K562 (cell line): ENCODE measurements around the gene TM4SF18. TPM values are rescaled to one million over a fixed set of nuclear protein-coding genes. Genes with fewer than 3 reads are reported as not detected.

Source experiments
- ATAC-seq: fragments of 200-7000 bp; cut with Tn5 transposase; 3 replicates; pipeline ENCODE4 v1.9.1; 2020; ENCODE audit warnings: moderate library complexity
- BruUV-seq: library from RNA; stranded (reverse); fragments of 400-500 nt; replicated peaks from 2 replicates; lab custom pipeline; 2021; lab: Mats Ljungman, UMichigan
- CTCF ChIA-PET: fragments of 300-600 bp; formaldehyde crosslinking; extraction: SDS; loops from one replicate; lab custom pipeline; 2021; ENCODE audit warnings: low intra/inter-chr PET ratio; lab: Yijun Ruan, JAX
- POLR2A ChIA-PET: fragments of 300-600, 350-650 bp; sonication (Branson Sonifier 250); formaldehyde crosslinking; extraction: SDS; loops from one replicate; lab custom pipeline; 2021; ENCODE audit warnings: antibody characterized with exemption, inconsistent platforms; lab: Yijun Ruan, JAX
- DNase-seq, 4 experiments: peaks; one replicate each; pipeline versions ENCODE4 v3.0.0 to v3.0.0-alpha.2; 2011 to 2018; ENCODE audit warnings: low spot score in 3 of 4, mixed read lengths in 3 of 4; ENCODE audit errors: extremely low read depth in 1 of 4
- FAIRE-seq: peaks from 2 replicates; lab custom pipeline; 2011; peaks lifted over from hg19 to GRCh38; lab: Jason Lieb, UNC
- H2AFZ ChIP-seq: 2 replicates; pipeline ENCODE4 v1.6.0; 2011; ENCODE audit warnings: low read depth, low read length, control low read depth, inconsistent platforms
- H3K27ac ChIP-seq: fragments of 200-600 bp; 3 replicates; pipeline ENCODE4 v1.8.0; 2011; ENCODE audit warnings: low read depth, mild to moderate bottlenecking, control low read depth, inconsistent platforms, low read length, moderate library complexity, mixed read lengths; ENCODE audit errors: extremely low read depth
- H3K27me3 ChIP-seq, 2 experiments: fragments of 300-600 bp in 1 of 2; 2 replicates in 1 of 2; 3 replicates in 1 of 2; pipeline versions ENCODE4 v1.6.0 to v1.8.0; 2011; ENCODE audit warnings: inconsistent platforms in 2 of 2, low read length in 2 of 2, mild to moderate bottlenecking in 1 of 2, mixed read lengths in 1 of 2, moderate library complexity in 1 of 2; ENCODE audit not compliant: control insufficient read depth in 2 of 2, insufficient read depth in 2 of 2
- H3K36me3 ChIP-seq: fragments of 300-600 bp; 3 replicates; pipeline ENCODE4 v1.8.0; 2011; ENCODE audit warnings: mild to moderate bottlenecking, low read length, inconsistent platforms; ENCODE audit not compliant: control insufficient read depth, insufficient read depth
- H3K4me1 ChIP-seq, 2 experiments: fragments of 200-600 bp in 1 of 2; replicated peaks in 1 of 2; 2 replicates in 1 of 2; 3 replicates in 1 of 2; pipeline versions ENCODE4 v1.5.1 to v1.8.0; 2011; ENCODE audit warnings: inconsistent platforms in 2 of 2, low read length in 2 of 2, mild to moderate bottlenecking in 1 of 2, mixed read lengths in 1 of 2, moderate library complexity in 1 of 2; ENCODE audit not compliant: control insufficient read depth in 2 of 2, insufficient read depth in 2 of 2
- H3K4me2 ChIP-seq: 2 replicates; pipeline ENCODE4 v1.6.1; 2011; ENCODE audit warnings: low read length, control low read depth, inconsistent platforms, mixed read lengths; ENCODE audit not compliant: insufficient read depth
- H3K4me3 ChIP-seq: fragments of 200-600 bp; sonication (generic), shearing (Covaris generic); 2 replicates; pipeline ENCODE4 v1.5.1; 2016; ENCODE audit warnings: control low read depth, inconsistent platforms
- H3K79me2 ChIP-seq: fragments of 200-600 bp; 3 replicates; pipeline ENCODE4 v1.8.0; 2011; ENCODE audit warnings: low read length, inconsistent platforms; ENCODE audit not compliant: control insufficient read depth, insufficient read depth
- H3K9ac ChIP-seq, 2 experiments: 2 replicates each; pipeline versions ENCODE4 v1.6.0 to v1.6.1; 2011; ENCODE audit warnings: low read depth in 2 of 2, low read length in 2 of 2, control low read depth in 1 of 2, inconsistent platforms in 1 of 2, mild to moderate bottlenecking in 1 of 2, mixed read lengths in 1 of 2; ENCODE audit not compliant: insufficient read depth in 1 of 2
- H3K9me1 ChIP-seq: one replicate; pipeline ENCODE4 v1.6.0; 2011; ENCODE audit warnings: inconsistent platforms, mild to moderate bottlenecking, low read length, moderate library complexity; ENCODE audit not compliant: control insufficient read depth, insufficient read depth
- H3K9me3 ChIP-seq: replicated peaks from 2 replicates; pipeline ENCODE4 v1.5.1; 2011; ENCODE audit warnings: low read depth, low read length, inconsistent platforms; ENCODE audit not compliant: control insufficient read depth, insufficient read depth
- H4K20me1 ChIP-seq: replicated peaks from 2 replicates; pipeline ENCODE4 v1.6.1; 2011; ENCODE audit warnings: low read length, inconsistent platforms, mixed read lengths; ENCODE audit not compliant: control insufficient read depth, insufficient read depth
- ARHGAP35 ChIP-seq: fragments of 450-650 bp; IDR thresholded peaks from 2 replicates; pipeline ENCODE4 v1.6.1; 2018; ENCODE audit not compliant: partially characterized antibody
- CBX3 ChIP-seq, 2 experiments: IDR thresholded peaks; 1 replicate in 1 of 2; 2 replicates in 1 of 2; pipeline ENCODE4 v1.6.1; 2012; ENCODE audit warnings: inconsistent platforms in 2 of 2, low read length in 2 of 2, borderline replicate concordance in 1 of 2, control low read depth in 1 of 2
- ESRRA ChIP-seq: fragments of 450-650 bp; IDR thresholded peaks from 2 replicates; pipeline ENCODE4 v1.6.1; 2014; ENCODE audit warnings: low read depth, mild to moderate bottlenecking, moderate library complexity, borderline replicate concordance
- KLF1 ChIP-seq: fragments of 450-650 bp; IDR thresholded peaks from 2 replicates; pipeline ENCODE4 v1.6.1; 2016; ENCODE audit warnings: missing genetic modification characterization, missing compliant biosample characterization
- PHF21A ChIP-seq: fragments of 450-650 bp; IDR thresholded peaks from 2 replicates; pipeline ENCODE4 v1.6.1; 2017; ENCODE audit warnings: low read depth, borderline replicate concordance
- SRSF1 ChIP-seq: fragments of 200-400 bp; formaldehyde crosslinking; IDR thresholded peaks from 2 replicates; pipeline ENCODE4 v1.6.1; 2017; ENCODE audit warnings: mild to moderate bottlenecking, low read depth, low read length, moderate library complexity
- TEAD4 ChIP-seq, 2 experiments: sonication (generic) in 1 of 2; formaldehyde crosslinking in 1 of 2; IDR thresholded peaks; 2 replicates each; pipeline versions ENCODE4 v1.6.1 to v1.8.0; 2012 to 2022; ENCODE audit warnings: borderline replicate concordance in 1 of 2, inconsistent platforms in 1 of 2, low read length in 1 of 2, mild to moderate bottlenecking in 1 of 2, missing genetic modification reagents in 1 of 2
- ZNF175 ChIP-seq: fragments of 200-800 bp; sonication (Bioruptor generic); IDR thresholded peaks from 2 replicates; pipeline ENCODE4 v1.6.1; 2016; ENCODE audit warnings: low read depth, mild to moderate bottlenecking, missing genetic modification characterization, missing compliant biosample characterization
- ZNF274 ChIP-seq: IDR thresholded peaks from 2 replicates; pipeline ENCODE4 v1.6.1; 2011; ENCODE audit warnings: low read depth, mild to moderate bottlenecking, low read length, moderate library complexity, borderline replicate concordance
- ZNF316 ChIP-seq: fragments of 450-650 bp; IDR thresholded peaks from 2 replicates; pipeline ENCODE4 v1.6.1; 2016
- ZNF780A ChIP-seq: fragments of 250-450 bp; sonication (Bioruptor Pico); IDR thresholded peaks from 2 replicates; pipeline ENCODE4 v1.5.0; 2021; ENCODE audit warnings: mild to moderate bottlenecking
- WGBS: fragments of 100-300 bp; shearing (Covaris generic); methylation state at CpG from one replicate; pipeline ENCODE4 v1.1.6; 2016; ENCODE audit warnings: low coverage, mixed read lengths; ENCODE audit not compliant: insufficient coverage; ENCODE audit errors: missing lambda C conversion rate; 5-methylcytosine and 5-hydroxymethylcytosine counted together
- in situ Hi-C: fragments of 300-500 bp; cut with MboI; formaldehyde crosslinking; loops from 4 replicates; pipeline ENCODE4 v1.15.0; 2018; ENCODE audit warnings: inconsistent platforms, mixed read lengths
- intact Hi-C: fragments of 100-400 bp; cut with micrococcal nuclease; formaldehyde crosslinking; loops from 2 replicates; pipeline ENCODE4 v1.14.2; 2022
- polyA plus RNA-seq, 8 experiments: library from polyadenylated mRNA; depleted of rRNA in 4 of 8; stranded (reverse) in 5 of 8; unstranded in 3 of 8; fragments of >200 nt; fragmentation: Nextera tagmentation in 2 of 8; fragmentation: Illumina TruSeq in 1 of 8; extraction: Ambion mirVana in 2 of 8; extraction: Trizol in 1 of 8; gene quantifications; 2 replicates each; pipeline versions ENCODE4 v1.2.1 to v1.2.3, GENCODE V29; 2011 to 2014; ENCODE audit warnings: inconsistent platforms in 1 of 8, missing spikeins in 1 of 8
- total RNA-seq, 7 experiments: library from RNA; depleted of rRNA in 6 of 7; stranded (reverse); fragments of >200 nt in 6 of 7; fragmentation: Illumina TruSeq in 2 of 7; extraction: Trizol in 2 of 7; gene quantifications; 2 replicates each; pipeline versions ENCODE4 v1.2.1 to v1.2.3, GENCODE V29; 2011 to 2021; ENCODE audit warnings: low replicate concordance in 1 of 7
- TF ChIP-seq, protein P1 (sequence below): fragments of 450-650 bp; IDR thresholded peaks from 2 replicates; pipeline ENCODE4 v1.7.0; 2016; ENCODE audit warnings: borderline replicate concordance
- TF ChIP-seq, protein P2 (sequence below): fragments of 450-650 bp; IDR thresholded peaks from 2 replicates; pipeline ENCODE4 v1.6.1; 2016; ENCODE audit warnings: borderline replicate concordance
- TF ChIP-seq, protein P3 (sequence below): fragments of 250-450 bp; sonication (Bioruptor Pico); IDR thresholded peaks from 2 replicates; pipeline ENCODE4 v1.9.0; 2021; ENCODE audit warnings: mild to moderate bottlenecking, inconsistent platforms
- TF ChIP-seq, protein P4 (sequence below): fragments of 250-450 bp; sonication (Bioruptor Pico); IDR thresholded peaks from 2 replicates; pipeline ENCODE4 v1.8.0; 2021; ENCODE audit warnings: borderline replicate concordance, mild to moderate bottlenecking, moderate library complexity; ENCODE audit not compliant: poor library complexity, severe bottlenecking

Gene TM4SF18
- total and polyA plus RNA-seq, 9 of the 15 experiments (the other 6 are each of a cell fraction or from before 2014, with no cell fraction given), result not detected

DNA sequence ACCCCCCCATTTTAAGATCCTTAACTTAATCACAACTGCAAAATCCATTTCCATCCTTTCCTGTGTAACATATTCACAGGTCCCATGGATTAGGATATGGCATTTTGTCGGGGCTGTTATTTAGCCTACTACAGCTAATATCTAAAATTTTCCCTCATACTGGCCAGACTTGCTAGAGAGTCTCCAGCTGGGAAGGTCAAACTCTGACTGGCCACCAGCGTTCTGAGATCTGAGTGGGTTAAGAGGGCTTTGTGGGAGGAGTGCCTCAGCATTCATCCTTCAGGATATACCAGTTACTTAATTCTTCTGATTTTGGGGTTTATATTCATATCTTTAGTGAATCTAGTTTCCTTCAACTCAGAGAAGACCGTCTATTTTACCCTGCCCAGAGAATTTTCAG is 17.7 kb downstream of the TM4SF18 start:
- ChIA-PET CTCF (no interaction called here), POLR2A (interaction anchor here (0.6 kb wide), 1 partner anchor 198 kb away, joined by 3 read pairs; no protein-coding TSS in a partner anchor)
- H3K4me3 ChIP-seq, result no peak overlapping the region
- no peaks in the 10 kb centered on the region for H4K20me1 ChIP-seq
- no peak overlapping the region for H2AFZ ChIP-seq
- H3K9ac ChIP-seq, result no peak overlapping the region
- H3K79me2 ChIP-seq, result no peaks in the 10 kb centered on the region
- H3K9me3 ChIP-seq, result no peaks in the 10 kb centered on the region
- 0% methylated on average over 3 of the region's 3 CpGs for WGBS
- no peak overlapping the region for H3K27ac ChIP-seq
- H3K27me3 ChIP-seq, result no peaks in the 10 kb centered on the region
- no peak for FAIRE-seq
- H3K9me1 ChIP-seq, result no peaks in the 10 kb centered on the region
- intact Hi-C loops, result no loop called here
- H3K4me2 ChIP-seq, result no peak overlapping the region
- in situ Hi-C loops, result no loop called here
- BruUV-seq, result no TSS peak
- no peaks in the 10 kb centered on the region for H3K36me3 ChIP-seq
- DNase-seq, result no peak
- ATAC-seq, result no peak
- no peaks in the 10 kb centered on the region for H3K4me1 ChIP-seq
- TF ChIP-seq, protein P1, sequence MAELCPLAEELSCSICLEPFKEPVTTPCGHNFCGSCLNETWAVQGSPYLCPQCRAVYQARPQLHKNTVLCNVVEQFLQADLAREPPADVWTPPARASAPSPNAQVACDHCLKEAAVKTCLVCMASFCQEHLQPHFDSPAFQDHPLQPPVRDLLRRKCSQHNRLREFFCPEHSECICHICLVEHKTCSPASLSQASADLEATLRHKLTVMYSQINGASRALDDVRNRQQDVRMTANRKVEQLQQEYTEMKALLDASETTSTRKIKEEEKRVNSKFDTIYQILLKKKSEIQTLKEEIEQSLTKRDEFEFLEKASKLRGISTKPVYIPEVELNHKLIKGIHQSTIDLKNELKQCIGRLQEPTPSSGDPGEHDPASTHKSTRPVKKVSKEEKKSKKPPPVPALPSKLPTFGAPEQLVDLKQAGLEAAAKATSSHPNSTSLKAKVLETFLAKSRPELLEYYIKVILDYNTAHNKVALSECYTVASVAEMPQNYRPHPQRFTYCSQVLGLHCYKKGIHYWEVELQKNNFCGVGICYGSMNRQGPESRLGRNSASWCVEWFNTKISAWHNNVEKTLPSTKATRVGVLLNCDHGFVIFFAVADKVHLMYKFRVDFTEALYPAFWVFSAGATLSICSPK, result no peak
- TF ChIP-seq SRSF1 (no peak), ZNF780A (CRISPR knock-in tag) (no peak), CBX3 (IDR thresholded peaks at IDR 0.05; ENCODE audit: borderline replicate concordance in 1 of 2, low read length in 2 of 2) (no peak), TEAD4 (IDR thresholded peaks at IDR 0.05; ENCODE audit: low read length) (no peak), TEAD4 (CRISPR knock-in tag; IDR thresholded peaks at IDR 0.05; ENCODE audit: borderline replicate concordance) (no peak), ESRRA (no peak), ZNF175 (CRISPR knock-in tag) (no peak), PHF21A (no peak), KLF1 (tag) (no peak), ZNF316 (no peak), ARHGAP35 (no peak), ZNF274 (no peak)
- TF ChIP-seq, protein P2, sequence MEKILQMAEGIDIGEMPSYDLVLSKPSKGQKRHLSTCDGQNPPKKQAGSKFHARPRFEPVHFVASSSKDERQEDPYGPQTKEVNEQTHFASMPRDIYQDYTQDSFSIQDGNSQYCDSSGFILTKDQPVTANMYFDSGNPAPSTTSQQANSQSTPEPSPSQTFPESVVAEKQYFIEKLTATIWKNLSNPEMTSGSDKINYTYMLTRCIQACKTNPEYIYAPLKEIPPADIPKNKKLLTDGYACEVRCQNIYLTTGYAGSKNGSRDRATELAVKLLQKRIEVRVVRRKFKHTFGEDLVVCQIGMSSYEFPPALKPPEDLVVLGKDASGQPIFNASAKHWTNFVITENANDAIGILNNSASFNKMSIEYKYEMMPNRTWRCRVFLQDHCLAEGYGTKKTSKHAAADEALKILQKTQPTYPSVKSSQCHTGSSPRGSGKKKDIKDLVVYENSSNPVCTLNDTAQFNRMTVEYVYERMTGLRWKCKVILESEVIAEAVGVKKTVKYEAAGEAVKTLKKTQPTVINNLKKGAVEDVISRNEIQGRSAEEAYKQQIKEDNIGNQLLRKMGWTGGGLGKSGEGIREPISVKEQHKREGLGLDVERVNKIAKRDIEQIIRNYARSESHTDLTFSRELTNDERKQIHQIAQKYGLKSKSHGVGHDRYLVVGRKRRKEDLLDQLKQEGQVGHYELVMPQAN, result no peak
- TF ChIP-seq, protein P3, sequence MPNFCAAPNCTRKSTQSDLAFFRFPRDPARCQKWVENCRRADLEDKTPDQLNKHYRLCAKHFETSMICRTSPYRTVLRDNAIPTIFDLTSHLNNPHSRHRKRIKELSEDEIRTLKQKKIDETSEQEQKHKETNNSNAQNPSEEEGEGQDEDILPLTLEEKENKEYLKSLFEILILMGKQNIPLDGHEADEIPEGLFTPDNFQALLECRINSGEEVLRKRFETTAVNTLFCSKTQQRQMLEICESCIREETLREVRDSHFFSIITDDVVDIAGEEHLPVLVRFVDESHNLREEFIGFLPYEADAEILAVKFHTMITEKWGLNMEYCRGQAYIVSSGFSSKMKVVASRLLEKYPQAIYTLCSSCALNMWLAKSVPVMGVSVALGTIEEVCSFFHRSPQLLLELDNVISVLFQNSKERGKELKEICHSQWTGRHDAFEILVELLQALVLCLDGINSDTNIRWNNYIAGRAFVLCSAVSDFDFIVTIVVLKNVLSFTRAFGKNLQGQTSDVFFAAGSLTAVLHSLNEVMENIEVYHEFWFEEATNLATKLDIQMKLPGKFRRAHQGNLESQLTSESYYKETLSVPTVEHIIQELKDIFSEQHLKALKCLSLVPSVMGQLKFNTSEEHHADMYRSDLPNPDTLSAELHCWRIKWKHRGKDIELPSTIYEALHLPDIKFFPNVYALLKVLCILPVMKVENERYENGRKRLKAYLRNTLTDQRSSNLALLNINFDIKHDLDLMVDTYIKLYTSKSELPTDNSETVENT (CRISPR knock-in tag), result no peak
- TF ChIP-seq, protein P4, sequence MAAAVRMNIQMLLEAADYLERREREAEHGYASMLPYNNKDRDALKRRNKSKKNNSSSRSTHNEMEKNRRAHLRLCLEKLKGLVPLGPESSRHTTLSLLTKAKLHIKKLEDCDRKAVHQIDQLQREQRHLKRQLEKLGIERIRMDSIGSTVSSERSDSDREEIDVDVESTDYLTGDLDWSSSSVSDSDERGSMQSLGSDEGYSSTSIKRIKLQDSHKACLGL (CRISPR knock-in tag), result no peak
